Measurements from ENCODE around the gene TIMP2.
"Not testable (repeated sequence)": the region's sequence is repeated elsewhere in the genome, so short reads cannot be mapped to it uniquely, and the experiment has no call there.

TIMP2 gene

DNA sequence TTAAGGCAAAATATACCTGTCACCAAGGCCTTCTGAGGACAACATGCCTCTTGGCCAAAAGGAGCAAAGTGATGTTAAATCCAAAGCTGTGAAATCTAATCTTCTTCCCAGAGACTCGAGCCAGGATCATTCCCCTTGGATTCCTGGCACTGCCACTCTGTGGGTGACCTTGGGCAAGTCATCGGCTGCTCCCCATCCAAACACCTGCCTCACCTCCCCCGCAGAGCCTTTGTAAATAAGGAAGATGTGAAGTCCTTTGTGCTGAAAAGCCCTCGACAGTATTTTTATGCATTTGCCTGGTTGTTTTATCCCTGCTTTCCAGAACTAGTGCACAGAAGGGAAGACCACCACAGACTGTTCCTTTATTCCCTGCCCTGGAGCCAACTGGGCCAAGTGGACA, 16.8 kb downstream of the TIMP2 start:
- TF ChIP-seq, protein P1, sequence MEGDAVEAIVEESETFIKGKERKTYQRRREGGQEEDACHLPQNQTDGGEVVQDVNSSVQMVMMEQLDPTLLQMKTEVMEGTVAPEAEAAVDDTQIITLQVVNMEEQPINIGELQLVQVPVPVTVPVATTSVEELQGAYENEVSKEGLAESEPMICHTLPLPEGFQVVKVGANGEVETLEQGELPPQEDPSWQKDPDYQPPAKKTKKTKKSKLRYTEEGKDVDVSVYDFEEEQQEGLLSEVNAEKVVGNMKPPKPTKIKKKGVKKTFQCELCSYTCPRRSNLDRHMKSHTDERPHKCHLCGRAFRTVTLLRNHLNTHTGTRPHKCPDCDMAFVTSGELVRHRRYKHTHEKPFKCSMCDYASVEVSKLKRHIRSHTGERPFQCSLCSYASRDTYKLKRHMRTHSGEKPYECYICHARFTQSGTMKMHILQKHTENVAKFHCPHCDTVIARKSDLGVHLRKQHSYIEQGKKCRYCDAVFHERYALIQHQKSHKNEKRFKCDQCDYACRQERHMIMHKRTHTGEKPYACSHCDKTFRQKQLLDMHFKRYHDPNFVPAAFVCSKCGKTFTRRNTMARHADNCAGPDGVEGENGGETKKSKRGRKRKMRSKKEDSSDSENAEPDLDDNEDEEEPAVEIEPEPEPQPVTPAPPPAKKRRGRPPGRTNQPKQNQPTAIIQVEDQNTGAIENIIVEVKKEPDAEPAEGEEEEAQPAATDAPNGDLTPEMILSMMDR (conservative IDR thresholded peaks at IDR 0.05) = no peak
- TF ChIP-seq ZFX (IDR thresholded peaks at IDR 0.05) = no peak
- no peak overlapping the region for H3K27ac ChIP-seq

DNA sequence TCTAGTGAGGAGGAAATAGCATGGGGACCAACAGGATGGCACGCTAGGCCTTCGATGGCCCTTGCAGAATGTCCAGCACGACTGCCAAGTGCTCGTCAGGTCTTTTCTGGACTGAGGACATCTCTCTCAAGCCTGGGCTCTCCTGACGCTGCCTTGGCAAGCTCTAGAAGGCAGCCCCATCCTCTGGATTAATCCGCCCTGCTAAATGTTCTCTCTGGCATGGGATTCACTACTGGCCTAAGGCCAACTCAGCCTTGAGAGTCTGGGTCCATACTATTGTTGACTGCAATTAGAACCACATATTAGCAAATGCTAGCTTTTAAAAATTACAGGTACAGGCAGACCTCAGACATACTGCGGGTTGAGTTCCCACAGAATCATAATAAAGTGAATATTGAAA, 19.6 kb downstream of the TIMP2 start:
- H3K27ac ChIP-seq = no peak overlapping the region
- TF ChIP-seq ZFX (IDR thresholded peaks at IDR 0.05) = no peak
- TF ChIP-seq, protein P1 (conservative IDR thresholded peaks at IDR 0.05) = no peak

GRCh38 chr17:78905116-78905515, 20.1 kb downstream of the TIMP2 start:
- TF ChIP-seq, protein P1 (conservative IDR thresholded peaks at IDR 0.05) = no peak
- TF ChIP-seq ZFX (IDR thresholded peaks at IDR 0.05) = no peak
- no peak overlapping the region for H3K27ac ChIP-seq

DNA sequence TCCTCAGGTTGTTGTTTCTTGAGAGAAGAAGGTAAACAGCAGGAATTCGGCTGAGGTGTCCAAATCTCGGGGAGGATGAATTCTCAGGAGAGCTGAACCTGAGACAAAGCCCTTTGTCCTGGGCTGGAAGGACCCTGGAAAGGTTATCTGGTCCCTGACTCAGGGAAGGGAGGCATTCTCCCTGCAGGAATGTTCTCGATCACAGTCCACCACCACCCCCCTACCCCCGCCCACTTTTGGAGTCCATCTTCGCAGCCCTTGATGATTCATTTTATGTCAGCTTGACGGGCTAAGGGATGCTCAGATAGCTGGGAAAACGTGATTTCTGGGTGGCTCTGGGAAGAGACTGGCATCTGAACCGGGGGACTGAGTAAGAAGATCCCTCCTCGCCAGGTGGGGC, 20.8 kb downstream of the TIMP2 start:
- TF ChIP-seq ZFX (IDR thresholded peaks at IDR 0.05) = no peak
- TF ChIP-seq, protein P1 (conservative IDR thresholded peaks at IDR 0.05) = no peak
- no peak overlapping the region for H3K27ac ChIP-seq

DNA sequence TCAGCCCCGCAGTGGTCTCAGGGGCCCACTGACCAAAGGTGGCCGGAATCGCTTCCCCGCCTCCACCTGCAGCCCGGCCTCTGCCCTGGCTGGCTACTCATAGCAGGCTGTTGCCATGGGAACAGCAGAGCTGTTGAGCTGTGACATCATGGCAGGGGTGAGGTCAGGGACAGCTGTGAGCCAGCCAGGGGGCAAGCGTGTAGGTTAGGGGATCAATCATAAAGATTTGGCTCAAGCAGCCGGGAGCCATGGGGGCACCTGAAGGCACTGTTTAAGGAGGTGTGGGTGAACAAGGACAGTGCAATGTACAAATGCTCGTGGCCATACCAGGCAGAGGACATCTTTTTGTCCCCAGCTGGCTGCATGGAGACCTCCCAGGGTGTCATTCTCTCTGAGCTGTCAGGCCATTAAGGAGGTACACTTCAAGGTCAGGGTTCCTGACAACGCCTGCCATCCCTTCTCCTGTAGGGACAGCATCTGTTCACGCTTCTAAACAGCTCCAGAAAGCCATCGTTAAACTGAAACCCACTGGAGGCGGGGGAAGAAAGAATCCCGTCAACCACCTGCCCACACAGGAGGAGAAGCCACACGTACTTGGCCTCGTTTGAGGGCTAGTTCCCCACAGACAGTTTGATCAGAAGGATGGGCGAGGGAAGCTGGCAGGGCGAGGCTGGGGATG, 21.9 kb downstream of the TIMP2 start, which contains the start of gene CEP295NL:
Gene CEP295NL (minus strand): TSS at position 101 of the 679 bp plus-strand sequence. CDS start 1,373 bp downstream, outside the sequence.
- TF ChIP-seq, protein P1 (conservative IDR thresholded peaks at IDR 0.05) = no peak
- no peak for TF ChIP-seq ZFX (IDR thresholded peaks at IDR 0.05)
- no peak within 1 kb of the TSS for H3K27ac ChIP-seq

GRCh38 chr17:78902231-78902630, 23.0 kb downstream of the TIMP2 start:
- not testable (repeated sequence) for H3K27ac ChIP-seq

- TF ChIP-seq ZFX (IDR thresholded peaks at IDR 0.05) = no peak
- TF ChIP-seq, protein P1 (conservative IDR thresholded peaks at IDR 0.05) = no peak
- H3K27ac ChIP-seq = no peak overlapping the region
Observed at GRCh38 chr17:78901806-78902205, 23.4 kb downstream of the TIMP2 start.

DNA sequence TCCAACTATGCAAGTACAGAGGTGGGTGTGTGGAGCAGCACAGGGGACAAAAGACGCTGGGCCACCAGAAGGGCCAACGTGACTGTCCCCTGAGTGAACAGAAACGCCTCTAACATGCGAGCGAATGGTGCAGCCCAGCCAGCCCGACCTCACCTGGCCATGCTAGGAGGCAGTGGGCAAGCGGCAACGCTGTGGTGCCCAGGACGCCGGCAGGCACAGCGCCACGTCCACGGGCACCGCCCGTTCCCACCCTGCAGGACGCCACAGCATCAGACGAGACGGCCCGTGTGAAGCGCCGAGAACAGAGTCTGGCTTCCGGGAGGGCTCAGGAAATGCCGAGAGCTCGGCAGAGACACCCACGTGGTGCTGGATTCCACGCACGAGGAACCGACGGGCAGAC, 24.4 kb downstream of the TIMP2 start:
- no peak overlapping the region for H3K27ac ChIP-seq
- no peak for TF ChIP-seq ZFX (IDR thresholded peaks at IDR 0.05)
- TF ChIP-seq, protein P1 (conservative IDR thresholded peaks at IDR 0.05) = no peak

All from C4-2B (cell line).